ENCODE data around the gene CENPP. TPM values are rescaled to one million over a fixed set of nuclear protein-coding genes. Genes with fewer than 3 reads are reported as not detected.

Gene CENPP
- total RNA-seq, 2 experiments from 2014 or later = 21.8 to 23.5 TPM

GRCh38 chr9:92640398-92641091 is 314.8 kb downstream of the CENPP start:
- POLR2A ChIA-PET = no interaction called here
- no peak overlapping the region for H3K4me3 Mint-ChIP-seq
- H3K27me3 Mint-ChIP-seq = no peaks in the 10 kb centered on the region
- peaks cover 2% of the 10 kb centered on the region for H3K9me3 Mint-ChIP-seq
- H3K36me3 Mint-ChIP-seq = peaks cover 37% of the 10 kb centered on the region
- intact Hi-C loops (cut with micrococcal nuclease) = no loop called here
- CTCF ChIA-PET = no interaction called here
- H3K4me1 Mint-ChIP-seq (ENCODE audit: low read depth) = no peaks in the 10 kb centered on the region
- DNase-seq = no peak
- no peak overlapping the region for H3K27ac Mint-ChIP-seq

- CTCF ChIA-PET = no interaction called here
Observed at GRCh38 chr9:92641092-92641809, 315.5 kb downstream of the CENPP start.

GRCh38 chr9:92642041-92642451 is 316.3 kb downstream of the CENPP start:
- Mint-ChIP-seq H3K4me1 (ENCODE audit: low read depth) (peaks cover 3% of the 10 kb centered on the region), H3K27me3 (no peaks in the 10 kb centered on the region), H3K9me3 (peaks cover 12% of the 10 kb centered on the region), H3K36me3 (peaks cover 49% of the 10 kb centered on the region), H3K4me3 (no peak overlapping the region), H3K27ac (no peak overlapping the region)
- POLR2A ChIA-PET = no interaction called here
- DNase-seq = peak; percentile 7
- intact Hi-C loops (cut with micrococcal nuclease) = no loop called here
- CTCF ChIA-PET = no interaction called here

More at GRCh38 chr9:92641092-92641809, 315.5 kb downstream of the CENPP start:
- intact Hi-C loops (cut with micrococcal nuclease) = no loop called here
- Mint-ChIP-seq H3K27me3 (no peaks in the 10 kb centered on the region), H3K36me3 (peaks cover 44% of the 10 kb centered on the region), H3K4me1 (ENCODE audit: low read depth) (no peaks in the 10 kb centered on the region), H3K4me3 (no peak overlapping the region), H3K27ac (no peak overlapping the region), H3K9me3 (peaks cover 8% of the 10 kb centered on the region)
- no peak for DNase-seq
- POLR2A ChIA-PET = no interaction called here

- H3K36me3 Mint-ChIP-seq = peaks cover 52% of the 10 kb centered on the region
- peaks cover 6% of the 10 kb centered on the region for H3K4me1 Mint-ChIP-seq (ENCODE audit: low read depth)
- no peak overlapping the region for H3K27ac Mint-ChIP-seq
- CTCF ChIA-PET = no interaction called here
- peaks cover 13% of the 10 kb centered on the region for H3K9me3 Mint-ChIP-seq
- DNase-seq = no peak
- intact Hi-C loops (cut with micrococcal nuclease) = no loop called here
- POLR2A ChIA-PET = no interaction called here
- no peak overlapping the region for H3K4me3 Mint-ChIP-seq
- no peaks in the 10 kb centered on the region for H3K27me3 Mint-ChIP-seq
Observed at GRCh38 chr9:92642564-92642963, 316.8 kb downstream of the CENPP start.

GRCh38 chr9:92644278-92644677 is 318.5 kb downstream of the CENPP start:
- Mint-ChIP-seq H3K4me1 (ENCODE audit: low read depth) (peaks cover 6% of the 10 kb centered on the region), H3K36me3 (peaks cover 60% of the 10 kb centered on the region), H3K9me3 (peaks cover 13% of the 10 kb centered on the region), H3K27me3 (no peaks in the 10 kb centered on the region), H3K27ac (no peak overlapping the region), H3K4me3 (no peak overlapping the region)
- CTCF ChIA-PET = no interaction called here
- peak; percentile 1 for DNase-seq
- POLR2A ChIA-PET = no interaction called here
- intact Hi-C loops (cut with micrococcal nuclease) = no loop called here

- intact Hi-C loops (cut with micrococcal nuclease) = no loop called here
- ChIA-PET POLR2A (no interaction called here), CTCF (interaction anchor here (0.7 kb wide), 1 partner anchor 56 kb away, joined by 3 read pairs; no protein-coding TSS in a partner anchor)
- H3K27me3 Mint-ChIP-seq = no peaks in the 10 kb centered on the region
- H3K4me3 Mint-ChIP-seq = no peak overlapping the region
- peaks cover 61% of the 10 kb centered on the region for H3K36me3 Mint-ChIP-seq
- no peak overlapping the region for H3K27ac Mint-ChIP-seq
- no peak for DNase-seq
- H3K4me1 Mint-ChIP-seq (ENCODE audit: low read depth) = peaks cover 6% of the 10 kb centered on the region
- H3K9me3 Mint-ChIP-seq = peaks cover 13% of the 10 kb centered on the region
Observed at GRCh38 chr9:92645041-92645440, 319.3 kb downstream of the CENPP start.

- Mint-ChIP-seq H3K4me1 (ENCODE audit: low read depth) (peaks cover 6% of the 10 kb centered on the region), H3K36me3 (peaks cover 62% of the 10 kb centered on the region), H3K9me3 (peaks cover 13% of the 10 kb centered on the region), H3K27me3 (no peaks in the 10 kb centered on the region), H3K4me3 (no peak overlapping the region), H3K27ac (no peak overlapping the region)
- intact Hi-C loops (cut with micrococcal nuclease) = no loop called here
- ChIA-PET POLR2A (no interaction called here), CTCF (interaction anchor here (1.4 kb wide), 1 partner anchor 508 kb away, joined by 3 read pairs; no protein-coding TSS in a partner anchor)
- DNase-seq = no peak
Observed at GRCh38 chr9:92647671-92648473, 322.1 kb downstream of the CENPP start.

GRCh38 chr9:92648474-92648971 is 322.8 kb downstream of the CENPP start:
- peaks cover 13% of the 10 kb centered on the region for H3K9me3 Mint-ChIP-seq
- peaks cover 6% of the 10 kb centered on the region for H3K4me1 Mint-ChIP-seq (ENCODE audit: low read depth)
- ChIA-PET CTCF (interaction anchor here (1.4 kb wide), 1 partner anchor 508 kb away, joined by 3 read pairs; no protein-coding TSS in a partner anchor), POLR2A (no interaction called here)
- intact Hi-C loops (cut with micrococcal nuclease) = no loop called here
- H3K36me3 Mint-ChIP-seq = peaks cover 64% of the 10 kb centered on the region
- H3K27ac Mint-ChIP-seq = no peak overlapping the region
- no peak overlapping the region for H3K4me3 Mint-ChIP-seq
- no peaks in the 10 kb centered on the region for H3K27me3 Mint-ChIP-seq
- no peak for DNase-seq

- Mint-ChIP-seq H3K27ac (no peak overlapping the region), H3K9me3 (peaks cover 13% of the 10 kb centered on the region), H3K4me1 (ENCODE audit: low read depth) (peaks cover 6% of the 10 kb centered on the region), H3K27me3 (no peaks in the 10 kb centered on the region), H3K36me3 (peaks cover 59% of the 10 kb centered on the region), H3K4me3 (no peak overlapping the region)
- intact Hi-C loops (cut with micrococcal nuclease) = no loop called here
- no peak for DNase-seq
- CTCF ChIA-PET = interaction anchor here (1.4 kb wide), 1 partner anchor 509 kb away, joined by 3 read pairs; no protein-coding TSS in a partner anchor
- POLR2A ChIA-PET = no interaction called here
Observed at GRCh38 chr9:92649007-92649406, 323.3 kb downstream of the CENPP start.

GRCh38 chr9:92650296-92650695 is 324.5 kb downstream of the CENPP start:
- no peak overlapping the region for H3K27ac Mint-ChIP-seq
- no peak for DNase-seq
- intact Hi-C loops (cut with micrococcal nuclease) = no loop called here
- ChIA-PET POLR2A (no interaction called here), CTCF (no interaction called here)
- H3K27me3 Mint-ChIP-seq = no peaks in the 10 kb centered on the region
- H3K4me3 Mint-ChIP-seq = no peak overlapping the region
- peaks cover 51% of the 10 kb centered on the region for H3K36me3 Mint-ChIP-seq
- peaks cover 13% of the 10 kb centered on the region for H3K9me3 Mint-ChIP-seq
- peaks cover 6% of the 10 kb centered on the region for H3K4me1 Mint-ChIP-seq (ENCODE audit: low read depth)

GRCh38 chr9:92650839-92651621 is 325.3 kb downstream of the CENPP start:
- intact Hi-C loops (cut with micrococcal nuclease) = no loop called here
- peaks cover 6% of the 10 kb centered on the region for H3K4me1 Mint-ChIP-seq (ENCODE audit: low read depth)
- H3K27ac Mint-ChIP-seq = no peak overlapping the region
- peaks cover 7% of the 10 kb centered on the region for H3K9me3 Mint-ChIP-seq
- no peak for DNase-seq
- H3K4me3 Mint-ChIP-seq = no peak overlapping the region
- H3K27me3 Mint-ChIP-seq = no peaks in the 10 kb centered on the region
- ChIA-PET POLR2A (no interaction called here), CTCF (no interaction called here)
- peaks cover 48% of the 10 kb centered on the region for H3K36me3 Mint-ChIP-seq

Data from activated CD4-positive, alpha-beta memory T cell treated with anti-CD3 and anti-CD28 coated beads for 36 hours (primary cell).